PC-9 (cell line): ENCODE measurements around the gene MTA3.

Experiments
- CTCF ChIP-seq: fragments of 200-600 bp; sonication (generic); conservative IDR thresholded peaks from 2 replicates; pipeline ENCODE4 v1.6.1; 2017; ENCODE audit warnings: mixed run types, antibody characterized with exemption, mild to moderate bottlenecking, moderate library complexity
- EZH2 ChIP-seq: fragments of 200-600 bp; sonication (generic); IDR thresholded peaks from 2 replicates; pipeline ENCODE4 v1.8.0; 2017; ENCODE audit warnings: antibody characterized with exemption, low read depth

GRCh38 chr2:42618972-42619371 is 50.5 kb downstream of the MTA3 start:
- no peak for TF ChIP-seq EZH2
- TF ChIP-seq CTCF, result no peak
